GM13976 (cell line): Measurements from ENCODE around the gene FAN1.

Experiments
- DNase-seq: peaks from one replicate; pipeline ENCODE4 v3.0.0; 2012; ENCODE audit warnings: low spot score
- in situ Hi-C: fragments of 300-500 bp; cut with MboI; formaldehyde crosslinking; loops from one replicate; pipeline ENCODE4 v1.12.0; 2022; ENCODE audit warnings: low sequenced_read_pairs, mixed read lengths, inconsistent platforms; ENCODE audit not compliant: unreplicated experiment
- TF ChIP-seq, protein P1 (sequence below): IDR thresholded peaks from 2 replicates; pipeline ENCODE4 v1.5.1; 2012; ENCODE audit warnings: borderline replicate concordance, mild to moderate bottlenecking; ENCODE audit not compliant: insufficient read depth; ENCODE audit errors: extremely low read depth, missing control alignments, control extremely low read depth

The FAN1 gene

DNA sequence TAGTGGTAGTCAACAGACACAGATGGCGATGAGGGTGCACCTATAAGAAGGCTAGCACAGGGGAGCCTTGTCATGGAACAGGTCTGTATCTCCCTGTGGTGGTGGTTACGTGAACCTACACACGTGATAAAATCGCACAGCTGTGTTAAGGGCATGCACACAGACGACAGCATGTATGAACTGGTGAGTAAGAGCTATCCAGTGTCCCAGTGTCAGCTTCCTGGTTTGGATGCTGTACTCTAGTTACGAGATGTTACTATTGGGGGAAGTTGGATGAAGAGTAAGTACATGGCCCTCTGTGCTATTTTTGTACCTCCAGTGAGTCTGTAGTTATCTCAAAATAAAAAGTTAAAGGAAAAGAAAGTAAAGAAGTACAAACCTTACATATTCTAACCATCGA is 49.5 kb downstream of the FAN1 start:
- TF ChIP-seq, protein P1, sequence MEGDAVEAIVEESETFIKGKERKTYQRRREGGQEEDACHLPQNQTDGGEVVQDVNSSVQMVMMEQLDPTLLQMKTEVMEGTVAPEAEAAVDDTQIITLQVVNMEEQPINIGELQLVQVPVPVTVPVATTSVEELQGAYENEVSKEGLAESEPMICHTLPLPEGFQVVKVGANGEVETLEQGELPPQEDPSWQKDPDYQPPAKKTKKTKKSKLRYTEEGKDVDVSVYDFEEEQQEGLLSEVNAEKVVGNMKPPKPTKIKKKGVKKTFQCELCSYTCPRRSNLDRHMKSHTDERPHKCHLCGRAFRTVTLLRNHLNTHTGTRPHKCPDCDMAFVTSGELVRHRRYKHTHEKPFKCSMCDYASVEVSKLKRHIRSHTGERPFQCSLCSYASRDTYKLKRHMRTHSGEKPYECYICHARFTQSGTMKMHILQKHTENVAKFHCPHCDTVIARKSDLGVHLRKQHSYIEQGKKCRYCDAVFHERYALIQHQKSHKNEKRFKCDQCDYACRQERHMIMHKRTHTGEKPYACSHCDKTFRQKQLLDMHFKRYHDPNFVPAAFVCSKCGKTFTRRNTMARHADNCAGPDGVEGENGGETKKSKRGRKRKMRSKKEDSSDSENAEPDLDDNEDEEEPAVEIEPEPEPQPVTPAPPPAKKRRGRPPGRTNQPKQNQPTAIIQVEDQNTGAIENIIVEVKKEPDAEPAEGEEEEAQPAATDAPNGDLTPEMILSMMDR, result no peak
- in situ Hi-C loops, result no loop called here
- no peak for DNase-seq

DNA sequence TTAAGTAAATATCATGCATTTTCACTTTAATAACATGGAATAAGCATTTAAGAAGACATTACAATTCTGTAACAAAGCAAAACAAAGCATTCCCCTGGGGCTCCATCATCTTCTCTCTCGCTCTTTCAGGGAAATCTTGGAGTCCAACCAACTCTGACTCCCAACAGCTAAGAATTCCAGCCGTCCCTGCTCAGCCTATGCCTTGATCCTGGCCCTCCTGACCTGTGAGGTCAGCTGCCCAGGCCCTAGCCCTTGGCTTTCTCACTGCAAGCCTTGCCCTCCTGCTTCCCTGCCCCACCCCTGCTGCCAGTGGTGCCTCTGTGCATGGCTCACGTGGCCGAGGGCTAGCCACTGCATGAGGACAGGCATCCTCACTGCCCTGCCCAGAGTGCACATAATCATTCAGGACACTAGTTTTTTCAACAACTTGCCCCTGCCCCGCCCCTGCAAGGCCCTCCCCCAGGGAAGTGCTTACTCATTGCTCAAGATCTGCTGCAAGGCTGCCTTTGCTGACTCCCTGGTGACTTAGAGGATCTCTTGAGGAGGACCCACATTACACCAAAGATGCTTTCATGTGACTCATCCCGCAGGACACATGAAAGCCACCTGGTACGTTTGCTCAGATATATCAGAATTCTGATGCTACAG is 50.1 kb downstream of the FAN1 start:
- no peak for DNase-seq
- in situ Hi-C loops, result no loop called here
- TF ChIP-seq, protein P1, result no peak

DNA sequence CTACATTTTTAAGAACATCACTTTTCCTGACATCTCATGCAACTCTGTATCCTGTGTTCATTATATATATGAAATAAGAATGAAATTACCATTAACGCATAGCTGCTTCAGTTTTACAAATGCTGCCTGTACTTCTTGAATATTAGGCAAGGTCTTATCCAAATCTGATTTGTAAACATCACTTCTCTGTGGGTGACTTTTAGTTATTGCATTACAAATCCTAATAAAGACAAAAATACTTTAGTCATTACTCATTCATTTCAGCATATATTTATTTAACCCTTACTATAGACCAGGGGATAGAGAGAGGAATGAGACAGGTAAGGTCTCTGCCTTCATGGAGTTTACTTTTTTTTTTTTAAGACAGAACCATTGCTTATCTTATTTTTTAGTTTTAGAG is 51.0 kb downstream of the FAN1 start:
- in situ Hi-C loops, result no loop called here
- no peak for DNase-seq
- TF ChIP-seq, protein P1, result no peak

DNA sequence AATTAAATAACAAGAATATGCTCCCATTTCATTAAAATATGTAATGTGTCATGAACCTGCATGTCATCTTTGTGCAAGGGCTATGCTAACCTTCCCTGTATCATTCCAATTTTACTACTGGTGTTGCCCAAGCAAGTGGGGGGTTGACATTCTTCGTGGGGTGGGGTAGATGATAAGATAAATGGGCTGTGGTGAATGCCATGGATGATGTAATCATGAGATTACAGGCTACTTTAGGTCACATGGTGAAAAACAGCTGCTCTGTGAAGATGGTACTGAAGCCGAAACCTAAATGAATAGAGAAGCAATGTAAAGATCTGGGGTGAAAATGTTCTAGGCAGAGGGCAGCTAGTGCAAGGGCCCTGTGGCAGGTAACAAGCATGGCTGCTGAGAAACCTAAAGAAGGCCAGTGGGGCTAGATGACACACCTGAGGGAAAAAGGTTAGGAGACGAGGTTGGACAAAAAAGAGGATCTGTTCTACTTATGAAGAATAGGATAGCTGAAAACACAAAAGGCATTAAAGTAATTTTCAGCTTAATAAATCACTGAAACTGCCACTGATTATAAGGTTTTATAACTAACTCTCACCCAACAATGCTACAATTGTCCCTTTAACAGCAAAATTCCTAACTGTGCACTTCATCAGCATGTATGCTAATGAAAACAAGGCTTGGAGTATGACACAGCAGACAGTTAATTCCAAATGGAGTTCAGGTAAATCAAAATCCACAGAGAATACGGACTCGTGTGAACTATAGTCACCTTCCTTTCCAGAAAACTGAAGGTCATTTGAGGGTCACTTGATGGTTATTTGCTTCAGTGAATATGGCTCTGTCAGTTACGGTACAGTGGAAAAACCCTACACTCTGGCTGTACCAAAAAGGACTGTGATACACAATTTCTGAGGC is 52.8 kb downstream of the FAN1 start:
- TF ChIP-seq, protein P1, result no peak

DNA sequence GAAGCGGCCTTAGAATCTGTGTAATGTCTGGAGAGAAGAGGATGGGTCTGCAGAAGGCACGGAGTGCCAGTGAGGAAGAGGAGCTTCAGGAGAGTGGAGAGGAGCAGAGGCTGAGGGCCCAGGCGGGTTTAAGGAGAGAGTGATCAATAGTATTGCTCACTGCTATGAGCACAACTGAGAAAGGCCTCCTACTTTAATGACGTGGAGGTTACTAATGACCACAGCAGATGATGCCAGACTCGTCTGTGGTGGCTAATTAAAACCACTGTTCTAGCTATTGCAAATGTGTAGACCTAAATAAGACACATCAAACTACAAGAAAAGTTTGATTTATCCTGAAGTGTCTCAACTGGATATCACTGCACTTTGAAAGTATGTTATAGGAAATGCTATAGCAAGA is 54.5 kb downstream of the FAN1 start:
- DNase-seq, result no peak
- in situ Hi-C loops, result no loop called here
- TF ChIP-seq, protein P1, result no peak

More for the DNA sequence above, 52.8 kb downstream of the FAN1 start:
- in situ Hi-C loops, result no loop called here
- no peak for DNase-seq

DNA sequence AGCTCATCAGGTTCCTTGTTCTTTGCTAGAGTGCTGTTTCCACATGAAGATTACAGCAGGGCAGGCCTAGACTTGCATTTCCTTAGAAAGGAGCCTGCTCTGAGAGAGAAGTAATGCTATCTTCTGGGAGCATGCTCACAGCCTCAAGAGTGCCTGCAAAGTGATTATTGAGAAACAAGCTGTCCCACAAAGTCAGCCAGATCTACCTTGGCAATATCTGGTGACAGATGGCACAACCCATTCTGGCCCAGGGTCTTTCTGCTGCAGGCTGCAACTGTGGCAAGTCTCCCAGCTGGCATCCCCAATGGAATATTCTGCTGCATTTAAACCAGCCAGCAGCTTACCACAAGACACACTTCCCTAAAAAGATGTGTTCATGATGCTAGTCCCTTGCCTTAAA is 58.4 kb downstream of the FAN1 start:
- no peak for DNase-seq
- in situ Hi-C loops, result no loop called here
- TF ChIP-seq, protein P1, result no peak
